HG03558 (cell line): ENCODE measurements around the gene SMYD3.
"Not testable (repeated sequence)": the region's sequence is repeated elsewhere in the genome, so short reads cannot be mapped to it uniquely, and the experiment has no call there.

Experiments
- ATAC-seq: cut with Tn5 transposase; IDR thresholded peaks from one replicate; pipeline ENCODE4 v1.9.1; 2021; ENCODE audit warnings: moderate number of reproducible peaks; ENCODE audit not compliant: unreplicated experiment; ENCODE audit errors: extremely low read depth

Gene SMYD3

GRCh38 chr1:245742896-245743295 lies 764.2 kb downstream of the SMYD3 start:
- ATAC-seq: no peak

GRCh38 chr1:245740336-245740735 lies 766.7 kb downstream of the SMYD3 start:
- not testable (repeated sequence) for ATAC-seq

- no peak for ATAC-seq
Observed at GRCh38 chr1:245730801-245731200, 776.3 kb downstream of the SMYD3 start.

DNA sequence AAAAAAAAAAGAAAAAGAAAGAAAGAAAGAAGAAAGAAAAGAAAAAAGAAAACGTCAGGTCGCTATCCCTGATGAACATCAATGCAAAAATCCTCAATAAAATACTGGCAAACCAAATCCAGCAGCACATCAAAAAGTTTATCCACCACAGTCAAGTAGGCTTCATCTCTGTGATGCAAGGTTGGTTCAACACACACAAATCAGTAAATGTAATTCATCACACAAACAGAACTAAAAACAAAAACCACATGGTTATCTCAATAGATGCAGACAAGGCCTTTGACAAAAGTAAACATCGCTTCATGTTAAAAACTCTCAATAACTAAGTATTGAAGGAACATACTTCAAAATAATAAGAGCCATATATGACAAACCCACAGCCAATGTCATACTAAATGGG lies 779.0 kb downstream of the SMYD3 start:
- ATAC-seq: not testable (repeated sequence)

DNA sequence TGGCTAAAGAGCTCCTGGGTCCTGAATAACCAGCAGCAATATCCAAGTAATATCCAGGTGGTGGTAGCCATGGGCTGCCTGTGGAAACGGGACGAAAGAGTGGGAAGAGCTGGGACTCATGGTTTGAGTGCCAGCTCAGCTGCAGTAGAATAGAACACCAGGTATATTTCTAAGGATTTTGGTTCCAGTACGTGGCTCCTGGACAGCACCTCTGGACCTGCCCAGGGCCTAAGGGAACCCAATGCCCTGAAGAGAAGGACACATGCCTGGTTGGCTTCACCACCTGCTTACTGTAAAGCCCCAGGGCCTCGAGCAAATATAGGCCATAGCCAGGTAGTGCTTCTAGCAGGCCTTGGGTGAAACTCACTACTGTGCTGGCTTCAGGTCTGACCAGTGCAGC lies 785.6 kb downstream of the SMYD3 start:
- no peak for ATAC-seq

GRCh38 chr1:245718951-245719350 lies 788.1 kb downstream of the SMYD3 start:
- no peak for ATAC-seq

- ATAC-seq: no peak
Observed at GRCh38 chr1:245718123-245718522, 789.0 kb downstream of the SMYD3 start.

GRCh38 chr1:245717611-245718010 lies 789.5 kb downstream of the SMYD3 start:
- ATAC-seq: no peak

DNA sequence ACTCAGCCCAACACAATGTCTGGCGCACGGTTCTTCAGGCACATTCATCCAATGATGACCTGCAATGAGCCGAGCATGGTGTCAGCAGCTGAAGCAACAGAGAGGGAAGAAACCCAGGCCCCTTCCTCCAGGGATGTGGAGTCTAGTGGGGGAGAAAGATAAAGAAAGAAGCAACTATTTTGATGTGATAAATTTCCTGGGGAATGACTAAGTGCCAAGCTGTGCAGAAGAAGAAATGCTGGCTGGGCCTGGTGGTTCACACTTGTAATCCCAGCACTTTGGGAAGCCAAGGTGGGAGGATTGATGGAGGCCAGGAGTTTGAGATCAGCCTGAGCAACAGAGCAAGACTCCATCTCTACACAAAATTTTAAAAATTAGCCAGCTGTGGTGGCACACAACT lies 790.5 kb downstream of the SMYD3 start:
- no peak for ATAC-seq

DNA sequence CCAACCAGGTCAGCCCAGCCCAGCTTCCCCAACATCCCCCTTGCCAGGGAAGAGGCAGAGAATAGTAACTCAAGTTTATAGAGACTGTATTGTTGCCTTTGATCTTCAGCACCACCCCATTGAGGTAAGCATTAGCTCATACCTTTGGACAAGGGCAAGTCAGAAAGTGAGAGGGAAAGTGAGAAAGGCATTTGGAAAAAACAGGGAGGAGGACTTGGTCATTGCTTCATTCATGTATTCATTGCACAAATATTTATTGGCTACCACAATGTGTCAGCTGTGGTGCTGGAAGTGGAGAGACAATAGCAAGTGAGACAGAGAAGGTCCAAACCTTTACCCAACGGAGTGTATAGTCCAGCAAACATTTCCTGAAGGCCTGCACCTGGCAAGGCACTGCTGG lies 791.1 kb downstream of the SMYD3 start:
- no peak for ATAC-seq

- no peak for ATAC-seq
Observed at GRCh38 chr1:245715291-245715701, 791.8 kb downstream of the SMYD3 start.

- not testable (repeated sequence) for ATAC-seq
Observed at GRCh38 chr1:245714027-245714426, 793.1 kb downstream of the SMYD3 start.

GRCh38 chr1:245710961-245711903 lies 795.8 kb downstream of the SMYD3 start:
- ATAC-seq: no peak

- no peak for ATAC-seq
Observed at GRCh38 chr1:245707941-245708340, 799.1 kb downstream of the SMYD3 start.

DNA sequence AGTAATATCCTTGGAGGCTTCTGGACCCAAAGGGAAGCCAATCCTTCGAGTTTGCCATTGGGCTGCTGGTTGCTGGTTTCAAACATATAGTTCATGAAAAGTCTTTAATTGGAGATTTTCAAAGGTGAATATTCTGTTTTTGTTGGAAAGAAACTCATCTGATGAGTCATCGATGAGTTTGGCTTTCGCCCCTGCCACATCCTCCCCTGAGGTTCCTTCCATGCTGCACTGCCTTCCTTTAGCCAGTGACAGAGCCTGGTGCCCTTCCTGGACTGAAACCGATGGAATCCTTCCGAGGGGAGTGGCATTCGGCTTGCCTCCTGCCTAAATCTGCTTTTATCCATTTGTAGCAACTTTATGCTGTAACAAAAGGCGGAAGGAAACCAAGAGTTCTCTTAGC lies 802.3 kb downstream of the SMYD3 start:
- no peak for ATAC-seq

DNA sequence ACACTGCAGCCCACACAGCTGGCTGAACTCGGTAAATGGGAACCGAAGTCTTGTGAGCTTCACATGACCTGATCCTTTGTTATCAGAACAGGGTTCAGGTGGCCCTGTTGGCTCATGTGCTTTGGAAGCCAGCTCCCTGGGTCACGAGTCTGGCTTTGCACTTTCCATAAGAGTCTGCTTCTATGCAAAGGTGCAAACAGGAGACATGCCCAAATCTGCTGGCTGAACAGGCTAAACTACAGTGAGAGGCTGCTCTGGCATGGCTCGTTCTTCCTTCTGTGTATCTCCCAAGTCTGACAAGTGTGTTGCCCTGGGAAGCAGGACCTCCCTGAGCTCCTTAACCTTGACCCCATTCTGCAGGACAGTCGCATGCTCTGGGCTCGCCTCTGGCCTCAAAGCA lies 802.7 kb downstream of the SMYD3 start:
- ATAC-seq: no peak

DNA sequence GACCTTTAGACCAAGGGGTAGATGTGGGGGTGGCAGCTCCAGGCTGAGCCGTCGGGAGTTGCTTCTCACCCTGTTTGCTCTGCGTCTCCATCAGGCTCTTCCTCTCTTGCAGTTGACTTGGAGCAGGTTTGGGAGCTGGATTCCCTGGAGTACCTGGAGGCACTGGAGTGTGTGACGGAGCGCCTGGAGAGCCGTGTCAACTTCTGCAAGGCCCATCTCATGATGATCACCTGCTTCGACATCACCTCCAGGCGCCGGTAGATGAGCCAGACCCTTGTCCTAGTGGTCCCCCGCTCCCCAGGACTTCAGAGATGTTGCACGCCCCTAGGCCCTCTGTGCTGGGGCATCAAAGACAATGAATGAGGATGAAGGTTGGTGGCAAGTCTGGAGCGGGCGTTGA lies 804.7 kb downstream of the SMYD3 start:
- no peak for ATAC-seq

- no peak for ATAC-seq
Observed at GRCh38 chr1:245701631-245702030, 805.4 kb downstream of the SMYD3 start.

- ATAC-seq: no peak
Observed at GRCh38 chr1:245700631-245701030, 806.4 kb downstream of the SMYD3 start.
